Stimulated activated CD4-positive, alpha-beta T cell treated with anti-CD3 and anti-CD28 coated beads, Interleukin-4, amount 100 ng/mL, for 24 hours (primary cell): ENCODE measurements around the gene SIGLEC10.
A peak's percentile ranks its signal among the peaks of the same experiment; 100 is the strongest.

Experiments
- DNase-seq: peaks from one replicate; pipeline ENCODE4 v3.0.0-alpha.2; 2020

Gene SIGLEC10

GRCh38 chr19:51365965-51366388 is 51.5 kb downstream of the SIGLEC10 start, which contains the start of gene ETFB:
TSS of gene ETFB (minus strand) at chr19:51366388. CDS start at chr19:51366326, 62 bp downstream.
- no peak for DNase-seq

- DNase-seq = peak; percentile 19
Observed at GRCh38 chr19:51365211-51365964, 52.1 kb downstream of the SIGLEC10 start.

GRCh38 chr19:51364200-51365106 is 53.0 kb downstream of the SIGLEC10 start:
- DNase-seq = no peak

- no peak for DNase-seq
Observed at GRCh38 chr19:51361239-51361638, 56.2 kb downstream of the SIGLEC10 start.
